Coronary artery (tissue), 2 donors: ENCODE data around the gene GRK7.
A peak's percentile ranks its signal among the peaks of the same experiment; 100 is the strongest.

Experiments
- DNase-seq: peaks from one replicate; pipeline ENCODE4 v3.0.0-alpha.2; 2017; ENCODE audit warnings: low spot score
- H3K27ac ChIP-seq, 2 donors: fragments of 200-600 bp; sonication (generic); one replicate each; pipeline ENCODE4 v1.5.1; 2016 to 2019
- H3K4me3 ChIP-seq: fragments of 200-600 bp; sonication (generic); 2 replicates; pipeline ENCODE4 v1.5.1; 2016; ENCODE audit warnings: mild to moderate bottlenecking, moderate library complexity
- TF ChIP-seq, protein P1 (sequence below): fragments of 200-600 bp; sonication (generic); IDR thresholded peaks from one replicate; pipeline ENCODE4 v1.5.1; 2019; ENCODE audit warnings: antibody characterized with exemption

Gene GRK7

DNA sequence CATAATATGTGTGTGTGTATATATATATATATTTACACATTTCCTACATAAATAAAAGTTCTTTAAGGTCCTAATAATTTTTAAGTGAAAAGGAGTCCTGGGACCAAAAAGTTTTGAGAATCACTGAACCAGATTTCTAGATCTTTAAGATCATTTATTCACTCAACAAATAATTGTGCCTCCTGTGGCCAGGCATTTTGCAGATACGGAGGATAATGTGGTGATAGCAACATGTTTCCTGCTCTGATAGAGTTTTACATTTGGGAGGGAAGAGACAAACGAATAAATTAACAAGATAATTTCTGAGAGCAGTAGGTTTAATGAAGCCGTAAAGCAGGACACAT is 25.6 kb upstream of the GRK7 start:
- TF ChIP-seq, protein P1, sequence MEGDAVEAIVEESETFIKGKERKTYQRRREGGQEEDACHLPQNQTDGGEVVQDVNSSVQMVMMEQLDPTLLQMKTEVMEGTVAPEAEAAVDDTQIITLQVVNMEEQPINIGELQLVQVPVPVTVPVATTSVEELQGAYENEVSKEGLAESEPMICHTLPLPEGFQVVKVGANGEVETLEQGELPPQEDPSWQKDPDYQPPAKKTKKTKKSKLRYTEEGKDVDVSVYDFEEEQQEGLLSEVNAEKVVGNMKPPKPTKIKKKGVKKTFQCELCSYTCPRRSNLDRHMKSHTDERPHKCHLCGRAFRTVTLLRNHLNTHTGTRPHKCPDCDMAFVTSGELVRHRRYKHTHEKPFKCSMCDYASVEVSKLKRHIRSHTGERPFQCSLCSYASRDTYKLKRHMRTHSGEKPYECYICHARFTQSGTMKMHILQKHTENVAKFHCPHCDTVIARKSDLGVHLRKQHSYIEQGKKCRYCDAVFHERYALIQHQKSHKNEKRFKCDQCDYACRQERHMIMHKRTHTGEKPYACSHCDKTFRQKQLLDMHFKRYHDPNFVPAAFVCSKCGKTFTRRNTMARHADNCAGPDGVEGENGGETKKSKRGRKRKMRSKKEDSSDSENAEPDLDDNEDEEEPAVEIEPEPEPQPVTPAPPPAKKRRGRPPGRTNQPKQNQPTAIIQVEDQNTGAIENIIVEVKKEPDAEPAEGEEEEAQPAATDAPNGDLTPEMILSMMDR = no peak
- DNase-seq = no peak
- Histone ChIP-seq H3K27ac (peak overlapping the region; percentile 91 to 92), H3K4me3 (peak overlapping the region; percentile 86)

DNA sequence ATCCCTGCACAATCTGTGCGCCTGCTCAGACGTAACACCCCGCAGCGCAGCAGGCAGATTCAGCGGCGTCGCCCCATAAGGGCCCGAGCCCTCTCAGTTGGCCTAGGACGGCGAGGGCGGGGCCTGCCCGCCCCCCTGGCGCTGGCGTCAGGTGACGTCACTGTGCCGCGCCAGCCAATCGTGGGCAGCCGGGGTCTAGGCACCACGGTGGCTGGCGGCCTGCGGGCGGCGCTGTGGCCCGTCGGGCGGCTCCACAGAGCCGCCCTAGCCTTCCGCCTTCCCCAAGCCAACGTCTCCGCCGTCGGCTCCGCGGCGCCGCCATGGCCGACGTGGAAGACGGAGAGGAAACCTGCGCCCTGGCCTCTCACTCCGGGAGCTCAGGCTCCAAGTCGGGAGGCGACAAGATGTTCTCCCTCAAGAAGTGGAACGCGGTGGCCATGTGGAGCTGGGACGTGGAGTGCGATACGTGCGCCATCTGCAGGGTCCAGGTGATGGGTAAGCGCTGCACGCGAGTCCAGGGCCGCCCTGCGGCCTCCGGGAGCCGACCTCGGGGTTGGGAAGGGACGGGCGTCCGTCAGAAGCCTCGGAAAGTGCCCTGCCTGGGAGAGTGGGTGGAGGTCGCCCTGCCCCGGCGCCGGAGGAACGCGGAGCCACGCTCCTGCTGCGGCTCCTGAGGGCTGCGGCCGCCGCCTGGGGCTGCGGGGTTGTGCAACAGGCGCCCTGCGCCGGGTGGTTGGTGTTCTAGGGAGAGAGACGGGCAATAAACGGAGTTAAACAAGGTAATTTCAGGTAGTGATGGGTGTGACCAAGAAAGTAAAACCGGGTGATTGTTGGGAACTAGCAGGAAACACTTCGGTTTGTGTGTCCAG is 25.0 kb upstream of the GRK7 start, which contains the start of gene RNF7:
TSS of gene RNF7 (plus strand) at position 277 of the 869 bp plus-strand sequence. CDS start at position 321, 44 bp downstream.
- DNase-seq = peak; percentile 96
- Histone ChIP-seq H3K4me3 (peak within 1 kb of the TSS; percentile 86), H3K27ac (peak within 1 kb of the TSS; percentile 91 to 92)
- TF ChIP-seq, protein P1 = peak; percentile 94

DNA sequence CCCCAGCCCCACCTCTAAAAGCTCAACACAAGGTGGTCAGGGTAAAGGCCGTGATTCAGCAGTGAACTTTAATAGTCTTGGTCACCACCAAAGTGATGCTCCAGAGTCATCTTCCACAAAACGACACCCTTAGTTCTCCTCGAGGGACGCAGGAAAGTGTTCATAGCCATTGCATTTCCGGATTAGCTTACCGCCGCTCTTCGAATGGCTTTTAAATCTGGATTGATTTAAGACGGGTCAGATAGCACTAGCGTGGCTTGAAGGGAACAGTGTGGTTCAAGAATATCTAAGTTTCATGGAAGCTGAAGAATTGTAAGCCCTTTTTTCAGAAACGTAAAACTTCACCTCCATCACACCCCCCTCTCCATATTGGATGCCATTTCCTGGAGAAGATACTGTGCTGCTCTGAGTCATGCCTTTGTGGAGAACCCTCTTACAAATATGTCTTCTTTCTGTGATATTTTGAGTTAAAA is 24.3 kb upstream of the GRK7 start:
- H3K4me3 ChIP-seq = peak overlapping the region; percentile 86
- TF ChIP-seq, protein P1 = no peak
- peak overlapping the region; percentile 91 to 92 for H3K27ac ChIP-seq
- DNase-seq = no peak

DNA sequence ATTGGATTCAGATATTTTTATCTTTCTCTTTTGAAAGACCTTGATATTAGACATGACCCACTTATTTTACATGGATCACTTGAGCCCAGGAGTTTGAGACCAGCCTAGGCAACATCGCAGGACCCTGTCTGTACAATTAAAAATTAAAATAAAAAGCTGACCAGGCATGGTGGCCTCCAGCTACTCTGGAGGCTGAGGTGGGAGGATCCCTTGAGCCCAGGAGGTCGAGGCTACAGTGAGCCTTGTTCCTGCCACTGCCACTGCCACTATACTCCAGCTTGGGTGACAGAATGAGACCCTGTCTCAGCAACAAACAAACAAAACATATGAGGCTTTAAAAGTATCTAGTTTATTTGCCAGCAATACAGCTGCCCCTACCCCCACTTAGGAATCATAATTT is 23.5 kb upstream of the GRK7 start:
- Histone ChIP-seq H3K4me3 (peak overlapping the region; percentile 86), H3K27ac (peak overlapping the region in 1 of 2 donors; percentile 92)
- no peak for DNase-seq
- TF ChIP-seq, protein P1 = no peak

DNA sequence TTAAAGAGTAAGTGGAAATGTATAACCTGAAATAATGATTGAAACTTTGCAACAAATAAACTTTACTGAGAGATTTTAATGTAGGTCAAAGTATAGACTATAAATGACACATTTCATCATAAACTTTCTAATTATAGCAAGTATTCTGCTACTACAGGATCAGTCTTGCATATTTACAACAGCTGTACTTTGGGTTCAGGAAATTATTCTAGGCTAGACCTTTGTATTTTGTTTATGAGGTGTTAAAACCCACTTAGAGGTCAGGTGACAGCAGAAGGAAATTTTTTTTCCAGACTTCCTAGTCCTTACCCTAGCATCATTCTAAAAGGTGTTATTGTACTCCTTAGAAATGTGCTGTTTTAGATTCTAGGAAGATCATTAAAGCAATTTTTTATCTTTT is 22.9 kb upstream of the GRK7 start:
- no peak overlapping the region for H3K4me3 ChIP-seq
- TF ChIP-seq, protein P1 = no peak
- H3K27ac ChIP-seq = no peak overlapping the region

DNA sequence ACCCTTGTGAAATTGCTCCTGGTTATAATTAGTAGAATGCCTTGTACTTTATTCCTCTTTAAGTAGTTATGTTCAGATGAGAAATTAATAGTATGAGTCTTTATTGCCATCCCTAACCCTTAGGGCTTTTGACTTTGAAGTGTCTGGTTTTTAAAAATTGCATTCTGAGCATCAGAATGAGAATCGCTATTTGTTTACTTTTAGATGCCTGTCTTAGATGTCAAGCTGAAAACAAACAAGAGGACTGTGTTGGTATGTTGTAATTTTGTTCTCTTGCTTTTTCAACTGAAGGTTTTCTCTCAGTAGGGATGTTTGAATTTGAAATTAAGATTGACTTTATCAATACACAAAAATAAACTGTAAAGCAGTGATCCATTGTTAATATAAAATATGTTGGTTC is 19.9 kb upstream of the GRK7 start:
- Histone ChIP-seq H3K27ac (no peak overlapping the region), H3K4me3 (no peak overlapping the region)
- DNase-seq = no peak
- TF ChIP-seq, protein P1 = no peak

More for the DNA sequence above, 22.9 kb upstream of the GRK7 start:
- no peak for DNase-seq

DNA sequence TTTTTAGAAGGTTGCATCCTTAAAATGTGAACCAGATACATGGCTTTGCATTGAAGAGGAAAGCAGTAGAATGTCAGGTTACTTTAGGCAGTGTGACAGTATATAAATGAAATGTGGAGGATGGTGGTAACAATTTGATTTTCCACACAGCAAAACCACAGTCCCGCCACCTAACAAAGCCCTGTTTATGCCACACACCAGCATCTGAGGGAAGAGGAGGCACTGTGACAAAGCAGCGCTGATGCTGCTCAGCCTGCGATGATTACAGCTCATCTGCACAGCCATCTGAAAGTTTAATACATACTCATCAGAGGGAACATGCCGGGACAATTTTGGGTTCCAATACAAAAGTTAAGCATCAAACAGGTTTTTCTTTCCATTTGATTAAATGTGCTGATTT is 16.2 kb upstream of the GRK7 start:
- Histone ChIP-seq H3K4me3 (no peak overlapping the region), H3K27ac (no peak overlapping the region)
- TF ChIP-seq, protein P1 = no peak
- DNase-seq = no peak
